Renal pelvis (tissue), 12 donors: Measurements from ENCODE around the gene ZNF236. TPM values are rescaled to one million over a fixed set of nuclear protein-coding genes. Genes with fewer than 3 reads are reported as not detected.
"Not testable (repeated sequence)": the region's sequence is repeated elsewhere in the genome, so short reads cannot be mapped to it uniquely, and the experiment has no call there.

ENCODE experiments used
- DNase-seq: peaks from one replicate; pipeline ENCODE4 v3.0.0-alpha.2; 2013
- long read RNA-seq, 16 experiments: transcript quantifications; one replicate each; lab custom pipeline, GENCODE V29; 2026
- polyA plus RNA-seq, 3 donors: library from polyadenylated mRNA; unstranded; fragments of 120-200 nt; gene quantifications; one replicate each; pipeline ENCODE4 v1.2.1, GENCODE V29; 2013; ENCODE audit not compliant: insufficient read length in 3 of 3

ZNF236 gene
- 10 to 100 TPM; 10.1 to 13.9 (median 12.2) TPM for polyA plus RNA-seq
- long read RNA-seq, donor 1, result 0 reads
- long read RNA-seq, donor 2, result 0 reads
- long read RNA-seq, donor 3, full-length matches to known transcripts, result 1 of 1 reads
- long read RNA-seq, donor 3, partial matches to known transcripts, result 0 of 1 reads
- long read RNA-seq, donor 3, other reads (novel, unspliced or antisense), result 0 of 1 reads
- long read RNA-seq, donor 4, result 0 reads
- long read RNA-seq, donor 5, result 0 reads
- long read RNA-seq, donor 6, partial matches to known transcripts, result 0 of 1 reads
- long read RNA-seq, donor 6, other reads (novel, unspliced or antisense), result 0 of 1 reads
- long read RNA-seq, donor 7, partial matches to known transcripts, result 0 of 1 reads
- long read RNA-seq, donor 7, other reads (novel, unspliced or antisense), result 0 of 1 reads
- long read RNA-seq, donor 8, result 0 reads
- long read RNA-seq, donor 9, partial matches to known transcripts, result 0 of 1 reads
- long read RNA-seq, donor 9, other reads (novel, unspliced or antisense), result 0 of 1 reads
- long read RNA-seq, donor 10, partial matches to known transcripts, result 0 of 2 reads
- long read RNA-seq, donor 10, other reads (novel, unspliced or antisense), result 0 of 2 reads
- long read RNA-seq, donor 11, result 0 reads
- long read RNA-seq, donor 12, result 0 reads
- long read RNA-seq, donor 13, result 0 reads
- long read RNA-seq, donor 14, result 0 reads
- long read RNA-seq, donor 15, result 0 reads
- long read RNA-seq, donor 16, result 0 reads

GRCh38 chr18:76822506-76823160 is at the start of gene ZNF236:
TSS of gene ZNF236 (plus strand) at chr18:76822557. CDS start at chr18:76822608, 51 bp downstream.
- peak; percentile 76 for DNase-seq

GRCh38 chr18:76772665-76773064 is 49.7 kb upstream of the ZNF236 start:
- no peak for DNase-seq

GRCh38 chr18:76777036-76777435 is 45.3 kb upstream of the ZNF236 start:
- DNase-seq, result not testable (repeated sequence)

GRCh38 chr18:76783786-76784484 is 38.4 kb upstream of the ZNF236 start:
- DNase-seq, result no peak

GRCh38 chr18:76785872-76786271 is 36.5 kb upstream of the ZNF236 start:
- no peak for DNase-seq

GRCh38 chr18:76788571-76789317 is 33.6 kb upstream of the ZNF236 start:
- no peak for DNase-seq

GRCh38 chr18:76791106-76791505 is 31.3 kb upstream of the ZNF236 start:
- no peak for DNase-seq

GRCh38 chr18:76791642-76792041 is 30.7 kb upstream of the ZNF236 start:
- DNase-seq, result no peak

- DNase-seq, result no peak
Observed at GRCh38 chr18:76794326-76794725, 28.0 kb upstream of the ZNF236 start.

GRCh38 chr18:76801567-76802505 is 20.5 kb upstream of the ZNF236 start:
- no peak for DNase-seq

GRCh38 chr18:76803413-76803812 is 18.9 kb upstream of the ZNF236 start:
- DNase-seq, result no peak

- no peak for DNase-seq
Observed at GRCh38 chr18:76803814-76804213, 18.5 kb upstream of the ZNF236 start.

GRCh38 chr18:76805221-76805620 is 17.1 kb upstream of the ZNF236 start:
- DNase-seq, result no peak

- DNase-seq, result no peak
Observed at GRCh38 chr18:76806301-76806700, 16.1 kb upstream of the ZNF236 start.

GRCh38 chr18:76808561-76808960 is 13.8 kb upstream of the ZNF236 start:
- DNase-seq, result no peak

- not testable (repeated sequence) for DNase-seq
Observed at GRCh38 chr18:76811530-76811929, 10.8 kb upstream of the ZNF236 start.

- no peak for DNase-seq
Observed at GRCh38 chr18:76814256-76814655, 8.1 kb upstream of the ZNF236 start.

- no peak for DNase-seq
Observed at GRCh38 chr18:76816127-76816526, 6.2 kb upstream of the ZNF236 start.

- DNase-seq, result no peak
Observed at GRCh38 chr18:76817888-76818611, 4.3 kb upstream of the ZNF236 start.
